Astrocyte of the cerebellum (primary cell): ENCODE results near the gene FBXL4.

Experiments used
- DNase-seq: peaks from one replicate; pipeline ENCODE4 v3.0.0-alpha.2; 2011; ENCODE audit warnings: low read depth
- H3K4me3 ChIP-seq: 2 replicates; pipeline ENCODE4 v1.5.1; 2011; ENCODE audit warnings: mild to moderate bottlenecking, low read depth, low read length, moderate library complexity
- CTCF ChIP-seq: IDR thresholded peaks from 2 replicates; pipeline ENCODE4 v1.5.1; 2012; ENCODE audit warnings: low read length, low read depth, moderate library complexity, mild to moderate bottlenecking; ENCODE audit errors: missing control alignments
- in situ Hi-C: cut with HindIII; loops from 2 replicates; pipeline ENCODE4 v1.10.0; 2017; ENCODE audit warnings: low sequenced_read_pairs

Gene FBXL4

DNA sequence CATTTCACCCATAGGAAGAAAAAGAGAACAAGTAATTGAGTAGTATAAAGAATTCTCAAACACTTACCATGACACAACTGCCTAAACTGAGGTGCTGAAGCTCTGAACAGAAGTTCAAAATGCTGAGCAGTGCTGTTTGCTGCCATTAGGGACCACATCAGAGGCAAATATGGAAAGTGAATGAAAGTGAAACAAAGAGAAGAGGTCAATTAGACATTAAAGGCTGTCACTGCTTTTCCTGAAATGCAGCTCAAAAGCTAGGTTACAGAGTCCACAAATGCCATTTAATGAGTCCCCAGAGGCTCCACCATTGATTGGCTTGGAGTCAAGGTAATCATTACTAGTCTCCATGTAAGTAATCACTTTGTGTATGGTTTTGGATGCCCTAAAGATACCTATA lies 67.3 kb downstream of the FBXL4 start:
- DNase-seq: no peak
- in situ Hi-C loops: no loop called here
- TF ChIP-seq CTCF: no peak
- no peak overlapping the region for H3K4me3 ChIP-seq

DNA sequence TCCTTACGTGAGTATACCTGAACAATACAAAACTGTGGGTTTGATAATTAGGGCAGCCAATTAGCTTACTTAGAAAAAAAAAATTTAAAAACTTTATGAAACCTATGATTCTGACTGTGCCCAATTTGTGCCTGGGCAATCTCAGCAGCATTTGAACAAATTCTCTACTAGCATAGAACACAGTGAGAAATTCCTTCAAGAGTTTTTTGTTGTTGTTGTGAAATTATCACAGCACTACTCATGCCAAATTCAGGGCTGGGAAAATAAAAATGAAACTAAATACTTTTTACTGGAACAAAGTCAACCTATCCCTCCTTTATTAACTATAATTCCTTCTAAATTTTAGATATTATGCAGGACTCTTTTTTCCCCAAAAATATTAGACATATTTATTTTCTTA lies 70.5 kb downstream of the FBXL4 start:
- no peak for TF ChIP-seq CTCF
- no peak for DNase-seq
- in situ Hi-C loops: no loop called here
- no peak overlapping the region for H3K4me3 ChIP-seq

GRCh38 chr6:98875375-98875774 lies 72.4 kb downstream of the FBXL4 start:
- no peak overlapping the region for H3K4me3 ChIP-seq
- no peak for TF ChIP-seq CTCF
- DNase-seq: no peak
- in situ Hi-C loops: no loop called here

DNA sequence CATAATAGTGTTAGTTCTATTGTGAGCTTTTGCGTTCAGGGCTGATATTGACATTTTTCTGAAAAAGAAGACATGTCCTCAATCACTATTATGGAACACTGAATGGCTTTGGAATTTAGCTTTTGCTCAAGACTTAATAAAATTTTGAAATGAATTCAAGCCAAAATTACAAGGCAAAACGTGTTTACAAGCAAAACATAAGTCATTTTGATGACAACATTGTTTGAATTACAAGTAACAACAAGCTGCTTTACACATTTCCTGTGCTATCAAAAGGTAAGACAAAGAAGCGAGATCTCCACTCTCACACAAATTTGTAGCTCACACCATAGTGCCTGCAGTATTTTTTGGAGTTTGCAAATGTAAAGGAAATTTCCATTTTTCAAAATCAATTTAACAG lies 75.9 kb downstream of the FBXL4 start:
- in situ Hi-C loops: loop anchor here (25.0 kb wide), 1 partner anchor 240 kb away; no protein-coding TSS in a partner anchor
- no peak for DNase-seq
- no peak overlapping the region for H3K4me3 ChIP-seq
- no peak for TF ChIP-seq CTCF

GRCh38 chr6:98871057-98871456 lies 76.7 kb downstream of the FBXL4 start:
- DNase-seq: peak; percentile 77

DNA sequence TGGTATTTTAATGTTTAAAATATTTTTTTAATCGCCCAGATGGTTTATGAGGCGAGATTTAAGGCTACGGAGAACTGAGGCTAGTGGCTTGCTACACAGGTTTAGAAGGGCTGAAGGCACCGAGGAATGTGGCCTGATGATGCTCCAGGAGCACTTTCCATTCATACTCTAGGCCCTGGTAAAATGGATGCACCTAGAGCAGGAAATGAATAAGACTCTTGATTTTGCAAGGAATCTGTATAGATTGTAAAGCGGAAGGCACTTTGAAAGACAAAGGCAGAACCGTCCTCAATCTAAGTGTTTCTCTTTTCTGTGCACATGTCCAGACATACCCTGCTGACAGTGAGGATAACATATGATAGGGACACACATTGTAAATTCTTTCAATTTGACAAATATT lies 83.2 kb downstream of the FBXL4 start:
- no peak for DNase-seq
- H3K4me3 ChIP-seq: no peak overlapping the region
- in situ Hi-C loops: loop anchor here (25.0 kb wide), 1 partner anchor 248 kb away; no protein-coding TSS in a partner anchor
- no peak for TF ChIP-seq CTCF

More at GRCh38 chr6:98871057-98871456, 76.7 kb downstream of the FBXL4 start:
- H3K4me3 ChIP-seq: no peak overlapping the region
- no peak for TF ChIP-seq CTCF
- in situ Hi-C loops: loop anchor here (25.0 kb wide), 1 partner anchor 241 kb away; no protein-coding TSS in a partner anchor
